ENCODE measurements around the gene DNAAF5. TPM values are rescaled to one million over a fixed set of nuclear protein-coding genes. Genes with fewer than 3 reads are reported as not detected.

The DNAAF5 gene
- total and polyA plus RNA-seq, 9 of the 15 experiments (the other 6 are each of a cell fraction or from before 2014, with no cell fraction given), result 3.1 to 69.7 (median 19.1) TPM

GRCh38 chr7:707296-708000 is 19.1 kb upstream of the DNAAF5 start:
- ChIA-PET CTCF (ENCODE audit: low intra/inter-chr PET ratio) (no interaction called here), POLR2A (no interaction called here)
- no peak overlapping the region for H3K27ac ChIP-seq (ENCODE audit: extremely low read depth, low read depth, low read length)
- peaks cover 12% of the 10 kb centered on the region; the same call in 1 of the 3 replicates for H3K36me3 ChIP-seq (ENCODE audit: control insufficient read depth, insufficient read depth, low read length)
- no peak overlapping the region for H3K9ac ChIP-seq (ENCODE audit: insufficient read depth in 1 of 2, low read depth in 2 of 2, low read length in 2 of 2)
- peaks cover 0 to 2% of the 10 kb centered on the region in 2 experiments; a peak in 1 of 5 replicates for H3K4me1 ChIP-seq (replicated peaks in 1 of 2; ENCODE audit: control insufficient read depth in 2 of 2, insufficient read depth in 2 of 2, low read length in 2 of 2)
- H3K9me3 ChIP-seq (replicated peaks; ENCODE audit: control insufficient read depth, insufficient read depth, low read depth, low read length), result peaks cover 7% of the 10 kb centered on the region; the same call in 1 of the 2 replicates
- ATAC-seq (no peak), FAIRE-seq (no peak), DNase-seq (ENCODE audit: extremely low read depth in 1 of 4, low spot score in 3 of 4) (no peak)
- intact Hi-C loops (cut with micrococcal nuclease), result no loop called here
- no peak overlapping the region for H3K4me2 ChIP-seq (ENCODE audit: insufficient read depth, low read length)
- no TSS peak for BruUV-seq (replicated peaks)
- no peak overlapping the region for H2AFZ ChIP-seq (ENCODE audit: low read depth, low read length)
- no peak overlapping the region for H3K4me3 ChIP-seq
- in situ Hi-C loops (cut with MboI), result no loop called here
- 93% methylated on average over 16 of the region's 17 CpGs for WGBS (ENCODE audit: insufficient coverage, low coverage, missing lambda C conversion rate)
- no peaks in the 10 kb centered on the region for H3K9me1 ChIP-seq (ENCODE audit: control insufficient read depth, insufficient read depth, low read length)
- no peaks in the 10 kb centered on the region for H4K20me1 ChIP-seq (replicated peaks; ENCODE audit: control insufficient read depth, insufficient read depth, low read length)
- H3K27me3 ChIP-seq (ENCODE audit: control insufficient read depth in 2 of 2, insufficient read depth in 2 of 2, low read length in 2 of 2), result no peaks in the 10 kb centered on the region
- no peaks in the 10 kb centered on the region for H3K79me2 ChIP-seq (ENCODE audit: control insufficient read depth, insufficient read depth, low read length)
- TF ChIP-seq LARP7 (IDR thresholded peaks at IDR 0.05) (no peak), THRB (CRISPR knock-in tag; conservative IDR thresholded peaks at IDR 0.05) (no peak), PURB (CRISPR knock-in tag; IDR thresholded peaks at IDR 0.05; ENCODE audit: low read depth) (no peak), U2AF1 (optimal IDR thresholded peaks at IDR 0.05; ENCODE audit: low read depth, low read length) (no peak), ZBTB12 (CRISPR knock-in tag; IDR thresholded peaks at IDR 0.05) (no peak), LEF1 (IDR thresholded peaks at IDR 0.05) (no peak), EZH2 (IDR thresholded peaks at IDR 0.05; ENCODE audit: borderline replicate concordance, low read depth, low read length) (no peak), NFRKB (IDR thresholded peaks at IDR 0.05; ENCODE audit: low read depth) (no peak), ATF2 (CRISPR knock-in tag; IDR thresholded peaks at IDR 0.05) (no peak)

All from K562 (cell line).